Stimulated activated effector memory CD8-positive, alpha-beta T cell treated with anti-CD3 and anti-CD28 coated beads, Interleukin-12 subunit alpha, Interleukin-12 subunit beta, amount 100 ng/mL, for 72 hours (primary cell): ENCODE measurements around the gene ASH1L.
A peak's percentile ranks its signal among the peaks of the same experiment; 100 is the strongest.
"Not testable (repeated sequence)": the region's sequence is repeated elsewhere in the genome, so short reads cannot be mapped to it uniquely, and the experiment has no call there.

Experiments
- ATAC-seq: fragments of 150-1000 bp; cut with Tn5 transposase; 2 replicates; pipeline ENCODE4 v1.10.0; 2021
- DNase-seq, 2 donors: peaks; one replicate each; pipeline ENCODE4 v3.0.0; 2021 to 2022; ENCODE audit warnings: low spot score in 2 of 2
- H3K27ac Mint-ChIP-seq: one replicate; pipeline ENCODE4 v1.8.0; 2022; ENCODE audit warnings: mild to moderate bottlenecking, mixed read lengths
- H3K36me3 Mint-ChIP-seq: one replicate; pipeline ENCODE4 v1.8.0; 2022; ENCODE audit warnings: mild to moderate bottlenecking, mixed read lengths
- H3K4me1 Mint-ChIP-seq: one replicate; pipeline ENCODE4 v1.8.0; 2022; ENCODE audit warnings: mixed read lengths
- H3K4me3 Mint-ChIP-seq: one replicate; pipeline ENCODE4 v1.8.0; 2022; ENCODE audit warnings: mild to moderate bottlenecking, mixed read lengths
- H3K9me3 Mint-ChIP-seq: one replicate; pipeline ENCODE4 v1.8.0; 2022; ENCODE audit warnings: mixed read lengths

The ASH1L gene

DNA sequence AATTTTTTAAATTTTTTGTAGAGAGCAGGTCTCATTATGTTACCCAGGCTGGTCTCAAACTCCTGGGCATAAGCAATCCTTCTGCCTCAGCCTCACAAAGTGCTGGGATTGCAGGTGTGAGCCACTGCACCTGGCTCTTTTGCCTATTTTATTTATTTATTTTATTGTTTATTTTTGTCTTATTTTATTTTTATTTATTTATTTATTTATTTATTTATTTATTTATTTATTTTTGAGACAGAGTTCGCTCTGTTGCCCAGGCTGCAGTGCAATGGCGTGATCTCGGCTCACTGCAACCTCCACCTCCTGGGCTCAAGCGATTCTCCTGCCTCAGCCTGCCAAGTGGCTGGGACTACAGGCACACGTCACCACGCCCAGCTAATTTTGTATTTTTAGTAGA, 13.0 kb upstream of the ASH1L start:
- DNase-seq, H3K4me1 Mint-ChIP-seq, H3K27ac Mint-ChIP-seq, H3K4me3 Mint-ChIP-seq, ATAC-seq, H3K9me3 Mint-ChIP-seq: not testable (repeated sequence)
- peaks cover 16% of the 10 kb centered on the region for H3K36me3 Mint-ChIP-seq

DNA sequence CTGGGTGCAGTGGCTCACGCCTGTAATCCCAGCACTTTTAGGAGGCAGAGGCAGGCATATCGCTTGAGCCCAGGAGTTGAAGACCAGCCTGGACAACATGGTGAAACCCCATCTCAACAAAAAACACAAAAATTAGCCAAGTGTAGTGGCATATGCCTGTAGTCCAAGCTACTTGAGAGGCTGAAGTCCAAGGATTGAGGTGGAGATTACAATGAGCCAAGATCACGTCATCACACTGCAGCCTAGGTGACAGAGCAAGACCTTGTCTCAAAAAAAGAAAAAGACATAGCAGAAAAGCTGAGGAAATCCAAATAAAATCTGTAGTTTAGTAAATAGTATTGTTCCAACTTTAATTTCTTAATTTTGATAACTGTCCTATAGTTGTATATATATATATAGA, 11.5 kb upstream of the ASH1L start:
- Mint-ChIP-seq H3K4me3 (no peak overlapping the region), H3K36me3 (peaks cover 31% of the 10 kb centered on the region), H3K27ac (no peak overlapping the region), H3K4me1 (peaks cover 12% of the 10 kb centered on the region), H3K9me3 (no peaks in the 10 kb centered on the region)
- ATAC-seq: no peak
- DNase-seq: no peak

DNA sequence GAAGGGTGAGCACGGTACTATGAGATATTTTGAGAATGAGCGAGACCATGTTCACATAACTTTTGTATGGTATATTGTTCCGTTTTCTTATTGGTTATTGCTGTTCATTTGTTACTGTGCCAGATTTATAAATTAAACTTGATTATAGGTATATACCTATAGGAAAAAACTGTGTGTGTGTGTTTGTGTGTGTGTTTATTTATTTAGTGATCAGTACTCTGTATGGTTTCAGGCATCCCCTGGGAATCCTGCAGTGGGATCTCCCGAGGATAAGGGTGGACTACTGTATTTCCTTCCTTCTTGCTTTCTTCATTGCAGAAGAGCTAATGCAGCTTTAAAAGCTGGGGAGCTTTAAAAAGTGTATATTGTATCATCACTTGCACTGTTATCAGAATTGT, 8.0 kb upstream of the ASH1L start:
- H3K9me3 Mint-ChIP-seq: no peaks in the 10 kb centered on the region
- peaks cover 12% of the 10 kb centered on the region for H3K4me1 Mint-ChIP-seq
- H3K36me3 Mint-ChIP-seq: peaks cover 63% of the 10 kb centered on the region
- H3K27ac Mint-ChIP-seq: no peak overlapping the region
- ATAC-seq (no peak), DNase-seq (no peak)
- no peak overlapping the region for H3K4me3 Mint-ChIP-seq

DNA sequence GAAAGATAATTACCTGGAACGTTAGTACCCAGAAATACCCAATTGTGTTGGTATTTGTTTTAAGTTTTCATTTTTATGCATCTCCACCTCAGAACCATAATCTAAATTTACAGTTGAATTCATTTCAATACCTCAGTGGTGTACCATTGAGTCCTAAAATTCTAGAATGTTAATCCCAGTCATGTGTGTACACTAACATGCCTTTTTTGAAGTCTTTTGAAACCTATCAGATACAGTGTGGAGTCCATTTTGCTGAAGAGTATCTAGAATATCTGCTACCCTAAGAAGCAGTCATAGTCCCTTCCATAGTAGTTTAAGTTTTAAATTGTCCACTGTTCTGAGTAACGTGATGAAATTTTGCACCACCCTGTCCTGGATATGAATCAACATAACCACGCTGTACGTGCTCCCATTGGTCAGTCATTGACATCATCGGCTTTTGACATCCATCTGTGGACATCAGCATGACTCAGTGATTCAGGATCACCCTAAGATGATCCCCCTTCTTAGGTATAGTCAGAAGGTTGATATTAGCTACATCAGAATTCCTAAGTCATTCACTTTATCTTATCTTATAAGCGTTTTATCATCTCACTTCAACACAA, 7.5 kb upstream of the ASH1L start:
- peaks cover 12% of the 10 kb centered on the region for H3K4me1 Mint-ChIP-seq
- no peaks in the 10 kb centered on the region for H3K9me3 Mint-ChIP-seq
- no peak for DNase-seq
- no peak overlapping the region for H3K4me3 Mint-ChIP-seq
- peaks cover 66% of the 10 kb centered on the region for H3K36me3 Mint-ChIP-seq
- ATAC-seq: peak; percentile 79
- peak overlapping the region; percentile 50 for H3K27ac Mint-ChIP-seq

DNA sequence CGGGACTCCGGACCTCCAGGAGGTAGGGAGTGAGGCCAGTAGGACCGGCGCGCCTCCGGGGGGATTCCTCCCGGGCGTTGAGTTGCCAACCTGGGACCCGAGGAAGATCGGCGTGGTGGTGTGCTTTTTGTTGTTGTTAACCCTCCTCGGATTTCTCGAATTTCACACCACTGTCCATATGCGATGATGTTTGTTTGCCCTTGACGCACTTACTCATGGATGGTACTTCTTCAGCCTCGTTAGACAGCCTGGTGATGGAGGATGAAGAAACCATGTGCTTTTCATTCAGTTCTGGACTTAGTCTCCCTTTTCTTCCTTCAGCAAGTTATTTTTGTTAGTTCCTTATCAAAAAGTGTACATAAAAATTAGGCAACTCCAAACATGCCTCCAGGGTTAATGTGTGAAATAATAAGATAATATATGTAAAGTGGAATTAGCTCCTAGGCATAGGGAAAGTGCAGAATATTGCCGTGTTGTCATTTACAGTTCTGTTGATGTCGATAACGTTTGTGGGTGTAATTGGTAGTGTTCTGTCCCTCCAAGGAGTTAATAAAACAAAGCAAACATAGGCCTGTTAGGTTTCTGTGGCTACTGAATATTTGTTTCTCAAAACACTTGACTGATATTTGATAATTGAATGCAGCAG, 897 bp upstream of the ASH1L start:
- H3K27ac Mint-ChIP-seq: peak overlapping the region; percentile 97
- H3K4me3 Mint-ChIP-seq: peak overlapping the region; percentile 97
- ATAC-seq: peak; percentile 27
- not testable (repeated sequence) for H3K9me3 Mint-ChIP-seq, DNase-seq
- H3K4me1 Mint-ChIP-seq: peaks cover 27% of the 10 kb centered on the region
- peaks cover 63% of the 10 kb centered on the region for H3K36me3 Mint-ChIP-seq

DNA sequence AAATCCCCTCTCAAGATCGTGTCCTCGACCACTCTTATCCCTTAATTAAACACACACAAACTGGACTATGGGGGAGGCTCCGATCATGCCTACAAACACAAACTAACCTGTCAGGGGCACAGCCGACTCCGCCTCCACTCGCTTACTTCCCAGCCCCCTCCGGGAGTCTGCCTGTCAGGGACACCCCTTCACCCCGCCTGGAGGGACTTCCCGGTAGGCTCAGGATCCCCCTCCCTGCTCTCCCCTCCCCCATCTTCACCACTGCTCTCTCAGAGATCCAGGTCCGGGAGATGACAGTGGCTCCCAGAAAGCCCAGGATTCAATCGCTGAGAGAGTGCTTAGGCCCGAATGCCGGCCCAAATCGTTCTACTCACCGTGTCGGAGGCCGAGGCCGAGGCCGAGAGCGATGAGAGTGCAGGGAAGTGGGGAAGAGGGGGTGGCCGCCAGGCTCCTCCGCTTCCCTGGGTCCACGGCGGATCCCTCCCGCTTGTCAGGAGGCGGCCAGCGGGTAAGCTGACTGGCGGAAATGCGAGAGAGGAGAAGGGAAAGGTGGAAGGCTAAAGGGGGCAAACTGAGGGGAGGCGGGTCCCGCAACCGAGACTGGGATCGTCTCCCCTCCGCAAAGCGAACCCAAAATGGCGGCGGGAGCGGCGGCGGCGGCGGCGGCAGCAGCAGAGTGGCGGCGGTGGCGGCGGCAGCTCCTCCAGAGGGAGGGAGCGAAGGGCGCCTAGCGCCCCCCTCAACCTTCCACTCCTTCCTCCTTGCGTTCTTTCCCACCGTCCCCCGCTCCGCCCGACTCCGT, 623 bp downstream of the ASH1L start:
- not testable (repeated sequence) for H3K9me3 Mint-ChIP-seq

DNA sequence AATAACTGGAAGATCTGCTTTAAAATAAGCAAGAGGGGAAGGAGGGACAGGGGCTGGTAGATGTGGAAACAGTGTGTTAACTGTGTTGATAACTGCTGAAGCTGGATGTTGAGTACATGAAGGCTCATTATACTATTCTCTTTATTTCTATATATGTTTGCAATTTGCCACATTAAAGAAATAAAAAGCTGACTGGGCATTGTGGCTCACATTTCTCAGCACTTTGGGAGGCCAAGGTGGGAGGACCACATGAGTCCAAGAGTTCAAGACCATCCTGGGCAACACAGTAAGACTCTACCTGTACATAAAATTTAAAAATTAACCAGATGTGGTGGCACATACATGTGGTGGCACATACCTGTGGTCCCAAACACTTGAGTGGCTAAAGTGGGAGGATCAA, 6.7 kb downstream of the ASH1L start:
- H3K4me1 Mint-ChIP-seq: peaks cover 30% of the 10 kb centered on the region
- no peak overlapping the region for H3K27ac Mint-ChIP-seq
- ATAC-seq (no peak), DNase-seq (no peak)
- peaks cover 66% of the 10 kb centered on the region for H3K36me3 Mint-ChIP-seq
- no peak overlapping the region for H3K4me3 Mint-ChIP-seq
- H3K9me3 Mint-ChIP-seq: no peaks in the 10 kb centered on the region

More for the DNA sequence above, 623 bp downstream of the ASH1L start:
- Mint-ChIP-seq H3K27ac (peak overlapping the region; percentile 97), H3K4me1 (peaks cover 30% of the 10 kb centered on the region), H3K36me3 (peaks cover 59% of the 10 kb centered on the region), H3K4me3 (peak overlapping the region; percentile 97)
- peak; percentile 49 to 80 for DNase-seq
- ATAC-seq: peak; percentile 53

DNA sequence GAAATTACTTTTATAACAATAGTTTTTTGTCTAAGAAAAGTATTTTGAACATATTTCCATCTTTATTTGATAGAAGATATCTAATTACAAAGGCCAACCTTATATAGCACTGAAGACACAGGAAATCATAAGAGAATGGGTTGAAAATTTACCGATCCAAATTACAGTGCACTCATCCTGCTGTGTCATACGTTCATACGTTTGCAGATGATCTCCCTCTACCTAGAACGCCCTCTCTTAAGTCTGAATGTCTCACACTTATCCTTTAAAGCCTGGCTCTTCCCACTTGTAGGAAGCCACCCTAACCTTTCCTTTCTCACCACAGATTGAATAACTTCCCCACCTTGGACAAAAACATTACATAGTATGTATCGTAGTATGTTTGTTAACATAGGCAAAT, 9.3 kb downstream of the ASH1L start:
- H3K36me3 Mint-ChIP-seq: peaks cover 74% of the 10 kb centered on the region
- no peaks in the 10 kb centered on the region for H3K9me3 Mint-ChIP-seq
- DNase-seq (no peak), ATAC-seq (no peak)
- peaks cover 21% of the 10 kb centered on the region for H3K4me1 Mint-ChIP-seq
- no peak overlapping the region for H3K4me3 Mint-ChIP-seq
- peak overlapping the region; percentile 29 for H3K27ac Mint-ChIP-seq

DNA sequence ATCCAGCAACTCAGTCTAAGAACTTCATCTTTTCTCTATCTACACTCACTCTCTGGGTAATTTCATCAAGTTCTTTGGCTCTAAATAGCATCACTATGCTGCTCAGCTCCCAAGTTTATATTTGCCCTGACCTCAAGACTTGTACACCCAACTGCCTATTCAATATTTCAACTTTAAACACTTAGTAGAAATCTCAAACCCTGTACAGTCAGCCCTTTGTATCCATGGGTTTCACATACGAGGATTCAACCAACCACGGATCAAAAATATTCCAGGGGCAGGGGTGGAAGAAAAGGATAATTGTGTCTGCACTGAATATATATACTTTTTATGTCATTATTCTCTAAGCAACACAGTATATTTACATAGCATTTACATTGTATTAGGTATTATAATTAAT, 13.9 kb downstream of the ASH1L start:
- no peaks in the 10 kb centered on the region for H3K9me3 Mint-ChIP-seq
- H3K4me3 Mint-ChIP-seq: no peak overlapping the region
- no peak for DNase-seq
- ATAC-seq: no peak
- no peak overlapping the region for H3K27ac Mint-ChIP-seq
- peaks cover 60% of the 10 kb centered on the region for H3K36me3 Mint-ChIP-seq
- H3K4me1 Mint-ChIP-seq: peaks cover 37% of the 10 kb centered on the region

DNA sequence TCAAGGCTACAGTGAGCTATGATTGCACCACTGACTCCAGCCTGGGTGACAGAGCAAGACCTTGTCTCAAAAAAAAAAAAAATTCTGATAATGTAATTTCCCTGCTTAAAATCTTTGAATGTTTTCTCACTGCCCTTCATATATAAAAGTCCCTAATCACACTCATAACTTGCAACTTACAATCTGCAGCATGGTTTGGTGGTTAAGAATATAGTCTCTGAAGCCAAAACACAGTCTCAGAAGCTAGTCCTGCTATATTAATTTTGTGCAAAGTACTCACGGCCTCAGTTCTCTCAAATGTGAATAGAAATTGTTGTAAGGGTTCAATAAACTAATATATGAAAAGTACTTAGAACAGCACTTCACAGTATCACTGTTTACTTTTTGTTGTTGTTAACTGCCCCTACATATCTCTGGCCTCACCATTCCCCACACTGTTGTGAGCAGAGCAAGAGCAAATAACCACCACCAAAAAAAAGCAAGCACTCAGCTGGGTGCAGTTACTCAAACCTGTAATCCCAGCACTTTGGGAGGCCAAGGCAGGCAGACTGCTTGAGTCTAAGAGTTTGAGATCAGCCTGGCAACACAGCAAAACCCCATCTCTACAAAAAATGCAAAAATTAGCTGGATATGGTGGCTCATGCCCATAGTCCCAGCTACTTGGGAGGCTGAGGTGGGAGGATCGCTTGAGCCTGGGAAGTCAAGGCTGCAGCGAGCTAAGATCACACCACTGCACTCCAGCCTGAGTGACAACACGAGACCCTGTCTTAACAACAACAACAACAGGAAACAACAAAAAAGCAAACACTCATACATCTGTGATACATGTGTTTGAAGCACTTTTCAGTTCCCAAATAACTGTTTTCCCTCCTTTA, 22.4 kb downstream of the ASH1L start:
- peak overlapping the region; percentile 86 for H3K27ac Mint-ChIP-seq
- ATAC-seq (peak; percentile 45), DNase-seq (peak in 1 of 2 donors; percentile 60)
- H3K36me3 Mint-ChIP-seq: peaks cover 17% of the 10 kb centered on the region
- H3K4me3 Mint-ChIP-seq: peak overlapping the region; percentile 48
- peaks cover 3% of the 10 kb centered on the region for H3K9me3 Mint-ChIP-seq
- H3K4me1 Mint-ChIP-seq: peaks cover 41% of the 10 kb centered on the region

DNA sequence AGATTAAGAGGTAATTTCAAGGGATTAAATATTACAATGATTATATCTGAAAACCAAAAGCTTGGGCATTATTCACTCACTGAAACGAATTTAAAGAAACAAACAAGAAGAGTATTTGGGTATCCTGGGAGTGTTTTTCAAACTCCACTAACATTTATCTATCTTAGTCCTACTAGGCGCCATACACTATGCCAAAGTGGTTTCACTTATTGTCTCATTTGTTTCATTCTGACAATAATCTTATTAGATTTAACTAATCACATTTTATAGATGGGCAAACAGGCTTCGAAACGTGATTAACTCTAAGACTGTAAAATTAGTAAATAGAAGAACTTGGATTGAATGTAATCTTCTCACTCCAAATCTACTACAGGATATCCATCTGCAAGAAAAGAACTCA, 25.4 kb downstream of the ASH1L start:
- Mint-ChIP-seq H3K36me3 (peaks cover 6% of the 10 kb centered on the region), H3K4me3 (peak overlapping the region; percentile 72), H3K27ac (peak overlapping the region; percentile 97), H3K4me1 (peaks cover 55% of the 10 kb centered on the region), H3K9me3 (peaks cover 3% of the 10 kb centered on the region)
- ATAC-seq (no peak), DNase-seq (no peak)

DNA sequence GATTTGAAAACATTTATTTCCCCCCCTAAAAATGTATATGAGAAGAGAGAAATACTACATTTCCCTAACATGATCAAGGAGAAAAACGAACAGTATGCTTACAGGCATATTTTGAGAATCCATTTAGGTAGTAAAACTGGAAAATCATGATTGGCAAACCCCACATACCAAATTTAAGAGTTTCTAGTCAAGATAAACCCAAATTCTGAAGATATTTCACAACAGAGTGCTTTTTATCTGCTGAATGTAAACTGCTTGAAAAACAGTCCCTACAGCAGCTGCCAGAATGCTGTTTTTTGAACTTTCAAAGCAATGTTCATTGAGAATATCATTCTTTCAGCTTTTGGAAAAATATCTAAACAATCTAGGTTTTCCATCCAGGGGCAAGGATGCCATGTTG, 31.0 kb downstream of the ASH1L start:
- peaks cover 6% of the 10 kb centered on the region for H3K36me3 Mint-ChIP-seq
- H3K4me3 Mint-ChIP-seq: no peak overlapping the region
- DNase-seq: no peak
- H3K9me3 Mint-ChIP-seq: no peaks in the 10 kb centered on the region
- no peak overlapping the region for H3K27ac Mint-ChIP-seq
- no peak for ATAC-seq
- H3K4me1 Mint-ChIP-seq: peaks cover 37% of the 10 kb centered on the region

DNA sequence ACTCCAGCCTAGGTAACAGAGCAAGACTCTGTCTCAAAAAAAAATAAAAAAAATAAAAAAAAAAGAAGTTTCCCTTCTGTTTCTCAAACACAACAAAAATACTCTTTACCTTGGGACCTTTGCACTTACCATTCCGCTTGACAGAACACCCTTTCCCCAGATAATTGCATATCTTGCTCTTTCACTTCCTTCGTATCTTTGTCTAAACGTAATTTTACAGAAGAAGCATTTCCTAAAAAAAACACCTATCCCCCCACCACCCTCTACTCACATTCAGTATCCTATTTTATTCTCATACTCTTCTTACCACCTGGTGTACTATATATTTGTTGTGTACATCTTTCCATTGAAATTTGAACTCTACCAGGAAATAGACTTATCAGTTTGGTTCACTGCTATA, 32.7 kb downstream of the ASH1L start:
- Mint-ChIP-seq H3K36me3 (peaks cover 6% of the 10 kb centered on the region), H3K9me3 (no peaks in the 10 kb centered on the region), H3K4me3 (no peak overlapping the region), H3K4me1 (peaks cover 38% of the 10 kb centered on the region), H3K27ac (peak overlapping the region; percentile 1)
- DNase-seq: no peak
- ATAC-seq: no peak

DNA sequence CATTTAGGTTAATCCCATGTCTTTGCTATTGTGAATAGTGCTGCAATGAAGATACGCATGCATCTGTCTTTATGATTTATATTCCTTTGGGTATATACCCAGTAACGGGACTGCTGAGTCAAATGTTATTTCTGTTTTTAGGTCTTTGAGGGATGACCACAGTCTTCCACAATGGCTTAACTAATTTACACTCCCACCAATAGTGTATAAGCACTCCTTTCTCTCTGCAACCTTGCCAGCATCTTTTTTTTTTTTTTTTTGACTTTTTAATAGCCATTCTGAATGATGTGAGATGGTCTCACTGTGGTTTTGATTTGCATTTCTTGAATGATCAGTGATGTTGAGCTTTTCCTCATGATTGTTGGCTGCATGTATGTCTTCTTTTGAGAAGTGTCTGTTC, 33.5 kb downstream of the ASH1L start:
- Mint-ChIP-seq H3K36me3 (peaks cover 6% of the 10 kb centered on the region), H3K4me3 (no peak overlapping the region), H3K27ac (peak overlapping the region; percentile 1), H3K4me1 (peaks cover 37% of the 10 kb centered on the region), H3K9me3 (no peaks in the 10 kb centered on the region)
- ATAC-seq: no peak
- no peak for DNase-seq

DNA sequence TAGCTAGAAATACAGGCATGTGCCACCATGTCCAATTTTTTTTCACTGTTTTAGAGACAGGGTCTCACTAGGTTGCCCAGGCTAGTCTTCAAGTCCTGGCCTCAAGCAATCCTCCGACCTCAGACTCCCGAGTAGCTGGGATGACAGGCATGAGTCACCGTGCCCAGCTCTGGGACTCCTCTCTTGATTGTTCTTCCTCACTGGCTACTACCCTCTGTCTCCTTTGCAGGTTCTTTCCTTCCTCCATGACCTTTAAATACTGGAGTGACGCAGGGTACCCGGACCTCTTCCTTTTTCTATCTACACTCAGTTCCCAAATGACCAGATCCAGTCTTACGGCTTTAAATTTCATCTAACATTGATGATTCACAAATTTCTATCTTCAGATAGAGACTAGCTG, 34.9 kb downstream of the ASH1L start:
- Mint-ChIP-seq H3K4me1 (peaks cover 36% of the 10 kb centered on the region), H3K27ac (no peak overlapping the region), H3K4me3 (no peak overlapping the region), H3K9me3 (no peaks in the 10 kb centered on the region), H3K36me3 (no peaks in the 10 kb centered on the region)
- no peak for DNase-seq
- ATAC-seq: no peak
